ENCODE data around the gene CHD9. TPM values are rescaled to one million over a fixed set of nuclear protein-coding genes. Genes with fewer than 3 reads are reported as not detected.
"Not testable (repeated sequence)": the region's sequence is repeated elsewhere in the genome, so short reads cannot be mapped to it uniquely, and the experiment has no call there.

CHD9 gene
- total RNA-seq, 4 donors from 2014 or later, result 59.0 to 210 (median 80.4) TPM

GRCh38 chr16:53262645-53263044 is 207.9 kb downstream of the CHD9 start:
- ATAC-seq (ENCODE audit: low FRiP score) (no peak), DNase-seq (ENCODE audit: low spot score) (no peak)
- no peak for TF ChIP-seq CTCF (IDR thresholded peaks at IDR 0.05)

DNA sequence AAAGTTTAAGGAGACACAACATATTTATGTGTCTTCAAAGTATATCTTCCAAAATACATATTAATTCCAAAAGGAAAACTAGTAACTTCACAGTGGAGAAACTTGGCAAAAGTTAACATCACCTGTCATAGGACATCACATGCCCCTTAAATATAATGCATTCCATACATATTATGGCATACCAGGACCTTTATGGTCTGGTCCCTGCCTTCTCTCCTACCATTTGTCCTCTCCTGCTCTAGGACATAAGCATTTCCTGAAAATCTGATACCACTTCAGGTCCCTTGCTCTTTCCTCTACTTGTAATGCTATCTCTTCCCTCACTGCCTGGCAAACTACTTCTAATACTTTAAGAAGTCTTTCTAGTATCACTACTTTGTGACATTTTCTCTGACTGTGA is 211.4 kb downstream of the CHD9 start:
- ATAC-seq (ENCODE audit: low FRiP score) (no peak), DNase-seq (ENCODE audit: low spot score) (no peak)
- TF ChIP-seq CTCF (IDR thresholded peaks at IDR 0.05), result no peak

DNA sequence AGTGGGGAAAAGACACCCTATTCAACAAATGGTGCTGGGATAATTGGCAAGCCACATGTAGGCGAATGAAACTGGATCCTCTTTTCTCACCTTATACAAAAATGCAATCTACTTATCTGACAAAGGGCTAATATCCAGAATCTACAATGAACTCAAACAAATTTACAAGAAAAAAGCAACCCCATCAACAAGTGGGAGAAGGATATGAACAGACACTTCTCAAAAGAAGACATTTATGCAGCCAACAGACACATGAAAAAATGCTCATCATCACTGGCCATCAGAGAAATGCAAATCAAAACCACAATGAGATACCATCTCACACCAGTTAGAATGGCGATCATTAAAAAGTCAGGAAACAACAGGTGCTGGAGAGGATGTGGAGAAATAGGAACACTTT is 223.7 kb downstream of the CHD9 start:
- not testable (repeated sequence) for ATAC-seq (ENCODE audit: low FRiP score); DNase-seq (ENCODE audit: low spot score)

DNA sequence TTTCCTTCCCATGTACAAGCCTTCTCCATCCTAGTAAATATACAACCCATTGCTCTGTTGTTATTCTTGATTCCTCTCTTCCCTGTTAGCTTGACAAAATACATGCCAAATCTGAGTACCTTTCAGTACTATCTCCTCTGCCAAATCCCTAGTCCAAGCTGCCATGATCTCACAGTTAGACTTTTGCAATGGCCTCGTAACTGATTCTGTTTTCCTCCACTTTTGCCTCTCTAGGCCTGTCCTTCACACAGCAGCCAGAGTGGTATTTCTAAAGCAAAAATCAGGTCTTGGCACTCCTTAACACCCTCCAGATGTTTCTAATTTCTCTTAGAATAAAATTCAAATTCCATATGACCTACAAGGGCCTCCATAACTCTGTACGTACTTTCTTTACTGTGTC is 226.5 kb downstream of the CHD9 start:
- TF ChIP-seq CTCF (IDR thresholded peaks at IDR 0.05), result no peak
- no peak for ATAC-seq (ENCODE audit: low FRiP score)
- no peak for DNase-seq (ENCODE audit: low spot score)

- TF ChIP-seq CTCF (IDR thresholded peaks at IDR 0.05), result no peak
- no peak for ATAC-seq (ENCODE audit: low FRiP score)
- DNase-seq (ENCODE audit: low spot score), result no peak
Measured at GRCh38 chr16:53281859-53282258, 227.1 kb downstream of the CHD9 start.

GRCh38 chr16:53282328-53282727 is 227.5 kb downstream of the CHD9 start:
- no peak for TF ChIP-seq CTCF (IDR thresholded peaks at IDR 0.05)
- no peak for DNase-seq (ENCODE audit: low spot score)
- ATAC-seq (ENCODE audit: low FRiP score), result no peak

GRCh38 chr16:53282975-53283946 is 228.5 kb downstream of the CHD9 start:
- no peak for ATAC-seq (ENCODE audit: low FRiP score)

More at GRCh38 chr16:53282975-53283946, 228.5 kb downstream of the CHD9 start:
- no peak for TF ChIP-seq CTCF (IDR thresholded peaks at IDR 0.05)
- DNase-seq (ENCODE audit: low spot score), result no peak
